T-helper 17 cell (primary cell): Measurements from ENCODE around the gene MEF2A. TPM values are rescaled to one million over a fixed set of nuclear protein-coding genes. Genes with fewer than 3 reads are reported as not detected.

Experiments used
- ATAC-seq: fragments of 150-1000 bp; cut with Tn5 transposase; 2 replicates; pipeline ENCODE4 v1.10.0; 2021; ENCODE audit warnings: mild to moderate bottlenecking, moderate library complexity
- DNase-seq, 3 donors: peaks; one replicate each; pipeline versions ENCODE4 v3.0.0 to v3.0.0-alpha.2; 2020 to 2021
- H3K9me3 ChIP-seq: one replicate; pipeline ENCODE4 v1.7.0; 2013; ENCODE audit warnings: low read length, mild to moderate bottlenecking; ENCODE audit not compliant: control insufficient read depth, poor library complexity, severe bottlenecking
- H3K27ac Mint-ChIP-seq: one replicate; pipeline ENCODE4 v1.8.0; 2022; ENCODE audit warnings: mild to moderate bottlenecking, moderate library complexity, mixed read lengths
- H3K27me3 Mint-ChIP-seq: one replicate; pipeline ENCODE4 v1.8.0; 2022; ENCODE audit warnings: mixed read lengths
- H3K36me3 Mint-ChIP-seq: one replicate; pipeline ENCODE4 v1.8.0; 2022; ENCODE audit warnings: low read depth, mixed read lengths
- H3K4me1 Mint-ChIP-seq: one replicate; pipeline ENCODE4 v1.8.0; 2022; ENCODE audit warnings: mild to moderate bottlenecking, mixed read lengths
- H3K4me3 Mint-ChIP-seq: one replicate; pipeline ENCODE4 v1.8.0; 2022; ENCODE audit warnings: mild to moderate bottlenecking, moderate library complexity, mixed read lengths
- total RNA-seq, 4 donors: library from RNA in 2 of 4; stranded (reverse) in 2 of 4; gene quantifications; one replicate each; pipeline ENCODE4 v1.2.3 and lab custom pipeline; 2022 to 2026

Gene MEF2A
- total RNA-seq, 2 donors from 2014 or later: 22.9 to 24.2 TPM

DNA sequence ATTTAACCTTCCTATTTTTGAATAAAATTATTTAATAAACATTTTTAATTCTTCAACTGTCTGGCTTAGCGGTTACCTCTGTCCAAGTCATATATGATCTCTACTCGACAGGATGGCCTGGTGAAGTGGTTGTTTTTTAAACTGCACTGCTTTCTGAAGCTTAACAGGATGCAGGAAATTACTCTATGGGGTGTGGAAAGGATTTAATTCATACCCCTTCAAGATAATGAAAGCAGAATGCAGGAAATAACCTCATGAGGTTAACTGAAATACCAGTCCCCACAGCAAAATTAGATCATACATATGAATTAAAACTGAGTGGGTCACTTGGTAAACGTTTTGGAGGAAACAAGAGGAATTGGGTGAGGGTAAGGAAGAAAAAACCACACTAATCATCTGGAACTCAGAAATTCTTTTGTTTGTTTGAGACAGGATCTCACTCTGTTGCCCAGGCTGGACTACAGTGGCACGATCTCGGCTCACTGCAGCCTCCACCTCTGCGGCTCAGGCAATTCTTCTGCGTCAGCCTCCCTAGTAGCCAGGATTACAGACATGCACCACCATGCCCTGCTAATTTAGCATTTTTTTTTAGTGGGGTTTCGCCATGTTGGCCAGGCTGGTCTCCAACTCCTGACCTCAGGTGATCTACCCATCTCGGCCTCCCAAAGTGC is 117.4 kb downstream of the MEF2A start:
- no peak overlapping the region for H3K27ac Mint-ChIP-seq
- DNase-seq (no peak), ATAC-seq (peak; percentile 27)
- H3K9me3 ChIP-seq: peaks cover 3% of the 10 kb centered on the region
- no peak overlapping the region for H3K4me3 Mint-ChIP-seq
- no peaks in the 10 kb centered on the region for H3K27me3 Mint-ChIP-seq
- peaks cover 16% of the 10 kb centered on the region for H3K4me1 Mint-ChIP-seq
- peaks cover 5% of the 10 kb centered on the region for H3K36me3 Mint-ChIP-seq

DNA sequence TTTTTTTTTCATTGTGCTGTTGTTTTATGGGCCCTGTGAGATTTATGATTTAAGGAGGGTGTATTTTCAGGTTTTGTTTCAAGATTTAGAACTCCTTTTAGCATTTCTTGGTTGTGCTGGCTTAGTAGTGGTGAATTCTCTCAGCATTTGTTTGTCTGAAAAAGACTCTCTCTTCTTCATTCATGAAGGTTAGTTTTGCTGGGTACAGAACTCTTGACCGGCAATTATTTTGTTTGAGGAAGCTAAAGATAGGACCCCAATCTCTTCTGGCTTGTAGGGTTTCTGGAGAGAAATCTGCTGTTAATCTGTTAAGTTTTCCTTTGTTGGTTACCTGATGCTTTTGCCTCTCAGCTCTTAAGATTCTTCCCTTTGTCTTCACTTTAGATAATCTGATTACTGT is 120.5 kb downstream of the MEF2A start:
- H3K27me3 Mint-ChIP-seq: no peaks in the 10 kb centered on the region
- peaks cover 3% of the 10 kb centered on the region for H3K9me3 ChIP-seq
- H3K4me1 Mint-ChIP-seq: peaks cover 12% of the 10 kb centered on the region
- no peak overlapping the region for H3K4me3 Mint-ChIP-seq
- DNase-seq: no peak
- peaks cover 5% of the 10 kb centered on the region for H3K36me3 Mint-ChIP-seq
- no peak overlapping the region for H3K27ac Mint-ChIP-seq
- no peak for ATAC-seq

DNA sequence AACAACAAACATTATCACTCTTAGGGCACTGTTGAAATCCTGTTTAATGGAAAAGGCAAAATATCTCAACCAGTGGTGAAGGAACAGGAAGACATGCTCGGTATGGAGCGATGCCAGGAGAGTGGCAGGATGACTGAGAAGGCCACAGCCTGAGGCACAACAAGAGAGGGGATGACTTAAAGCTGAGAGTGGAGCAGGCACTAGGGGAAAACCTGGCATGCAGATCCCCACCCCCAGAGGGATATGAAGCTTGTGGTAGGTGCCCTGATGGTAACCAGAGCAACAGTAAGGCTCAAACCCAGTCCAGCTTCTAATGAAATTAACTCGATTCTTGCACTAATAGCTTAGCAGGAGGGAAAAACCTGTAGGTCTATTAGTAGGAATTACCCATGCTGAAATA is 127.0 kb downstream of the MEF2A start:
- no peak for ATAC-seq
- no peak overlapping the region for H3K4me3 Mint-ChIP-seq
- no peak for DNase-seq
- peaks cover 6% of the 10 kb centered on the region for H3K4me1 Mint-ChIP-seq
- peaks cover 14% of the 10 kb centered on the region for H3K36me3 Mint-ChIP-seq
- no peaks in the 10 kb centered on the region for H3K27me3 Mint-ChIP-seq
- H3K27ac Mint-ChIP-seq: no peak overlapping the region
- H3K9me3 ChIP-seq: no peaks in the 10 kb centered on the region

DNA sequence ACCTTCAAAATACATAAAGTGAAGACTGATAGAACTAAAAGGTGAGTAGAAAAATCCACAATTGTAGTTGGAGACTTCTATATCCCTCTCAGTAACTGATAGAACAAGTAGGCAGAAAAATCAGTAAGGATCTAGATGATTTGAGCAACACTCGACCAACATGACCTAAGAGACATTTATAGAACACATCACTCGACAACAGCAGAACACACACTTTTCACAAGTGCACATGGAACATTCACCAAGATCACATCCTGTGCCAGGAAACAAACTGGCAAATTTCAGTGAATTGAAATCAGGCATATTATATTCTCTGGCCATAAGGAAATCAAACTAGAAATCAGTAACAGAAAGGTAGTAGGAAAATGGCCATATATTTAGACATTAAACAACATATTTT is 130.3 kb downstream of the MEF2A start:
- peaks cover 3% of the 10 kb centered on the region for H3K4me1 Mint-ChIP-seq
- H3K27me3 Mint-ChIP-seq: no peaks in the 10 kb centered on the region
- H3K27ac Mint-ChIP-seq: no peak overlapping the region
- no peak for ATAC-seq
- peak overlapping the region; percentile 50 for H3K4me3 Mint-ChIP-seq
- no peak for DNase-seq
- peaks cover 11% of the 10 kb centered on the region for H3K36me3 Mint-ChIP-seq
- no peaks in the 10 kb centered on the region for H3K9me3 ChIP-seq

DNA sequence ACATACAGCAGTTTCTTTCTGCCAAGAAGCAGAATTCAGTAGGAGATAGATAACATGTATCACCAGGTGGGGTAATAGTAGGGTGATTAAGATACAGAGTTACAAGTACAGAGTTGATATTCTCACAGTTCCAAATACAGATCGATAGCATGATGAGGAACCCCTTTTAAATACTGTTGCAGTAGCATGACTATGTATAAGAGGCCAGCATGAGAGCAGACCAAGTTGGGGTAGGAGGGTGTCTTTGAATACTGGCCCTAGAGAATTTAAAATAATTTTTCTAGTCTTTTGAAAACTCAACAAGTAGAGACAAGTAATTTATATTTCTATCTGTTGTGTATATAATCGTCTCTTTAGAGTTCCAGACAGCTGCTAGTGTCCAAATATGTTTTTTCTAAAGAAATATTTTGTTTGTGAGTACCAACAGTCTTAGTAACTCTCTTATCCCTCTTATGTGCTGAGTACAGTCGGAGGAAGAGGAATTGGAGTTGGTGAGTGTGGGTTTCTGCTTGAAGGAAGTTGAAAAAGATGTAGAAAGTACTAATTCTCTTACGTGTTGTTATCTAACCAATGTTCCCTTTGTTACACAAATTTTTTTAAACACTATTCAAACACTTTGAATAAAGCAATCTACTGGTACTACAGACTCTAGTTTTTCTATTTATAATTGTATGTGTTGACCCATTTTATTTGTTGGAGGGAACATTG is 137.3 kb downstream of the MEF2A start:
- no peak for ATAC-seq
- H3K27ac Mint-ChIP-seq: peak overlapping the region; percentile 89
- H3K27me3 Mint-ChIP-seq: no peaks in the 10 kb centered on the region
- no peak for DNase-seq
- no peaks in the 10 kb centered on the region for H3K9me3 ChIP-seq
- H3K4me3 Mint-ChIP-seq: no peak overlapping the region
- no peaks in the 10 kb centered on the region for H3K36me3 Mint-ChIP-seq
- peaks cover 14% of the 10 kb centered on the region for H3K4me1 Mint-ChIP-seq

DNA sequence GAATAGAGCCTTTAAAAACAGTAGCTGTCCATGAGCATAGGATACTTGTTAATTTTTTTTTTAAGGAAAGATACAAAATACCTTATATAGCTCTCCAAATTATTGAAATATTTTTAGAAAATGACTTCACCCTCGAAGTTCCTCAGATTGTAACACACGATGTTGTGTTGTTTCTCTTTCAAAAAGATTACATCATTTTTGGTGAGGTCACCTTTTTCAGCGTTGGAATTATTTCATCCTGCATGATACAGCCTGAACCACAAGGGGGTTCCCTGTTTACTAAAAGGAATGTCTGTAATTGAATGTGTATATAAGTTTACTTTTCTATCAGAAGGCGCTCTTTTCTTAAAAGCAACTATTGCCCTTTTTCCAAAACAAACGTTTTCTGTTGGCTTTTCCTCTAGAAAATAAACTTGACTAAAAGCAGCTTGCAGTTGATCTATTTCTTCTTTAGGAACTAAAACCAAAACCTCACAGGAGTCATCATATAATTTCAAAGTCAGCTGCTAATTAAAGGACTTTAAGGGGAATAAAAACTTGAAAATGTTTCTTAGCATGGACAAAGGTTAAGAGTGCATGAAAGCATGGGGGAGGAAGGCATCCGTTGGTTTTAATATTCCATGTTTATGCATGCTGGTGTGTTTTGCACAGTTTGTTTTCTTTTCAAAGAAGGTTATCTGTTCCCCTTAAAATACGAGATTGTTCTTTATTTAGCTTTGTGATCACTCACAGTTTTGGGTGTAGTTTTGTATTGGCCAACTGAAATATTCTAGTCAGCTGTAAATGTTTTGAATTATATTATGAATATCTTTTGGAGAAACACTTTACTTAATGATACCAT is 138.0 kb downstream of the MEF2A start:
- ATAC-seq (peak; percentile 70), DNase-seq (no peak)
- Mint-ChIP-seq H3K4me3 (no peak overlapping the region), H3K27me3 (no peaks in the 10 kb centered on the region), H3K36me3 (peaks cover under 1% of the 10 kb centered on the region), H3K4me1 (peaks cover 19% of the 10 kb centered on the region), H3K27ac (peak overlapping the region; percentile 89)
- H3K9me3 ChIP-seq: no peaks in the 10 kb centered on the region

DNA sequence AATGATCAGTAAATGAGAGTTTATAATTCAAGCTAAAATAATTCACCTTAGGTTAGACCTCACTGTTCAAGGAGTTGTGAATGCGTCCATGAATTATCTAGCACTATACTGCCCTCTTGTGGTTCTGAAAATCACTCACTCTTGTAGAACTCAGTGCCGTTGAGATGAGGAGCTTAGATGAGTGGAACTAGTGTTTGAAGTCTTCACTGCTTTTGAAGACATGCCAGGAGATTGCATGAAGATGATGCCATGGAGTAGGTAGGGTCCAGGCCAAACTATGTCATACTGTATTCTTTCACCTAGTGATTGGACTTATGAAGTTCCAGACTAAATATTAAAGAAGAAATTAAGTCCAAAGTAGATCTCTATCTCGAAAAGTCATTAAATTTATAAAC is 138.7 kb downstream of the MEF2A start:
- H3K4me3 Mint-ChIP-seq: no peak overlapping the region
- ATAC-seq: peak; percentile 88
- H3K9me3 ChIP-seq: no peaks in the 10 kb centered on the region
- H3K4me1 Mint-ChIP-seq: peaks cover 23% of the 10 kb centered on the region
- H3K27me3 Mint-ChIP-seq: no peaks in the 10 kb centered on the region
- H3K36me3 Mint-ChIP-seq: peaks cover 6% of the 10 kb centered on the region
- peak overlapping the region; percentile 89 for H3K27ac Mint-ChIP-seq
- DNase-seq: peak in 1 of 3 donors; percentile 17

DNA sequence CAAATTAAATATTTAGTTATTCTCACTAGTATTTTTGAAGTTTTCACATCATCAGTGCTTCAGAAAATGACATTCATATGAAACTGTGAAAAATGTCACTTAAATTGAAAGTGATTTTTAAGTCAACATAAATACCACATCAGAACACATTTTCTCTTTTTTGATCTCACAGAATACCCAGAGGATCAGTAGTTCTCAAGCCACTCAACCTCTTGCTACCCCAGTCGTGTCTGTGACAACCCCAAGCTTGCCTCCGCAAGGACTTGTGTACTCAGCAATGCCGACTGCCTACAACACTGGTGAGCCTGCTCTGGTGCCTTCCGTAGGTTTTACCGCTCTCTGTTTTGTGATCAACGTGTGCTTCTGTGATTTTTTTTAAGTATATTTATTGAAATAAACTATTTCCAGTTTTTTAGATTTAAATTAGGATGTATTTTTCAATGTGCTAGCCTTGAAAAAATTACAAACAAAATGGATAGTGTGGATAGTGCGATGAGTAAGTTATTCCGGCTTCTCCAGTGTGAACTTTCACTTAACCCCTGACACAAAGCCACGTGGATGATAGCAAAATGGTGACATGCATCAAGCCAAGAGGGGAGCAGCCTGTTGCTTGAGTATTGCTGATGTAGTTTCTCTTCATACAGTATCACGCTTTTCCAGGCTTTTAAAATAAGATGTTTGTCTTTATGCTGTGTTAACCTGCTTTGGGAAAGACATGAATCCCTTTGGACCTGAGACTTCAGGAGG is 140.9 kb downstream of the MEF2A start:
- H3K4me1 Mint-ChIP-seq: peaks cover 23% of the 10 kb centered on the region
- ATAC-seq: no peak
- DNase-seq: no peak
- no peaks in the 10 kb centered on the region for H3K9me3 ChIP-seq
- H3K27ac Mint-ChIP-seq: peak overlapping the region; percentile 82
- peak overlapping the region; percentile 77 for H3K4me3 Mint-ChIP-seq
- H3K36me3 Mint-ChIP-seq: peaks cover 6% of the 10 kb centered on the region
- H3K27me3 Mint-ChIP-seq: no peaks in the 10 kb centered on the region

DNA sequence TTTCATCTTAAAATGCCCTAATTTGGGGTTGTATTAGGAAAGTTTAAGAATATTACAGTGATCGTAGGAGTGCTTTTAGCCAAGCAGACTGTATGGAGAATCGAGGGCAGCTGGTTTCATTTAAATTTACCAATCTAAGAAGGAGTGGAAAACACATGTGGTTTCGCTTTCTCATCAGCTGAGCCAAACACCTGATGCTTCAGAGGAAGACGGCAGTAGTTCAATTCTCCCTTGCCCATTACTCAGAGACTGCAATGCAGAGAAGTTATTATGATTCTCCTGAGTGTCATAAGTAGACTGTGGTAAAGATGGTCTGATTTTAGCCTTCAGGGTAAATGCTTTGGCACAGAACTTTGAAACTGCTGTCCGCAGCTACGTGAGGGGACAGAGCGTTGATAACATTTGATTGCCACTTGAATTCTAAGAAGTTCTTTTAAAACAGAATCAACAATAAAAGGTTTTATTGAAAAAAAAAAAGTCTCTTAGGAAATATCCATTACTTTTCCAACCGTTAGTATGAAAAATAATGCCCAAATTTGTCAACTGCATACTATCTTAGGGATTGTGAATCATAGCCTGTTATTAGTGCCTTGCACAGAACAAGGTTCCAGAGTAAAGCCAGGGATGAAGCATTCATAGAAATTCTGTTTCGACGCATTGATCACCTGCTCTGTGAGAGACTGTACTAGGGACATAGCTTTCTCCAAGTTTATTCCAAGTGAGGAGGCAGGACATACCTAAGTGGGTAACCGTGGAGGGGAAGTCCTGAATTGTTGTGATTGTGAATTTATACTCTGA is 141.9 kb downstream of the MEF2A start:
- Mint-ChIP-seq H3K27me3 (no peaks in the 10 kb centered on the region), H3K27ac (peak overlapping the region; percentile 82), H3K4me1 (peaks cover 23% of the 10 kb centered on the region), H3K36me3 (peaks cover 6% of the 10 kb centered on the region), H3K4me3 (peak overlapping the region; percentile 77)
- ATAC-seq: no peak
- no peaks in the 10 kb centered on the region for H3K9me3 ChIP-seq
- no peak for DNase-seq

DNA sequence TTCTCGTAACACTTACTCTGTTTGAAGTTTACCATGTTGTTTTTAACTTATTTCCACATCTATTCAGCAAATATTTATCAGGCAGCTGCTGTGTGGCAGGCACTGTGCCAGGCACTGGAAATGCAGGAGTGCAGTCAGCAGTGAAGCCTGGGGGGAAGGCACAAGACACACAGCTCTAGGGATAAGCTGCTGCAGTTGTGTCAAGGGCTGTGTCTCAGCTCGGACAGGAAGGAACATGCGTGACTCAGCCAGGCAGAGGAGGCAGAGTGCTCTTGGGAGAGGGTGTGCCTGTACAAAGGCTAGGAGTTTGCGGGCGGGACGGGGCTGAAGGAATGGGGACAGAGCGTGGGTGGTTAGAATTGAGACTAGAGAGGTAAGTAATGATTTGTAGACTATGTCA is 142.8 kb downstream of the MEF2A start:
- peaks cover 6% of the 10 kb centered on the region for H3K36me3 Mint-ChIP-seq
- ATAC-seq (no peak), DNase-seq (no peak)
- H3K27ac Mint-ChIP-seq: peak overlapping the region; percentile 86
- no peaks in the 10 kb centered on the region for H3K9me3 ChIP-seq
- no peaks in the 10 kb centered on the region for H3K27me3 Mint-ChIP-seq
- no peak overlapping the region for H3K4me3 Mint-ChIP-seq
- H3K4me1 Mint-ChIP-seq: peaks cover 20% of the 10 kb centered on the region

DNA sequence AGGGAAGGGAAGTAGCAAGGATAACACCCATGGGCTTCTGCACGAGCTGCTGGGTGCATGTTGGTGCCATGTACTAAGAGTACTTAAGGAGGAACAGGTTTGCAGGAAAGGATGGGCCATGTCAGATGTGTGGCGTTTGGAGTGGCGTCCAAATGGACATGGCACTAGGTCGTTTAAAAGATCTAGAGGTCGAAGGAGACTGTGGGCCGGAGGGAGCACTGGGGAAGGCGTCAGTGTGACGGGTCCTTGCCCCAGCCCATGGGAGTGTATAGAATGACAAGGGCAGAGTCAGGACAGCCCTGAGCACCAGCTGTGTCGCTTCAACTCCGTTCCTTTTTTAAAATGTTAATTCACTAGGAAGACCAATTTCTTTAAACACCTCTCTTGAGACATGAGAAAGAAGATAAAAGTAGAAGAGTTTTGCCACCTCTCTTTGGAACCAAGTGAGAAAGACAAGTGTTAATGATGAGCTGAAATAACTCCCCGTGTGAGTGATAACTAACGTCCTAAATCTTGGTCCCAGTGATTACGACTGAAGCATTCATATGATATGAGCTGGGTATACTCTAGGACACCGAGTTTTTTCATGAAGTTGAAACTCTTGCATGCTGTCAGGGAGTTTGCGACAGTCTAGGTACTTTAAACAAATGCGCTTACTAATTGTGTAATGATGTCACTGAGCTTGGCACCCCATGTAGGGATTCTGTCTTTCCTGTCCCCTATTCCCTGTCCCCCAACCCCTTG is 143.6 kb downstream of the MEF2A start:
- no peak for DNase-seq
- Mint-ChIP-seq H3K27me3 (no peaks in the 10 kb centered on the region), H3K4me1 (peaks cover 19% of the 10 kb centered on the region), H3K36me3 (peaks cover 6% of the 10 kb centered on the region), H3K27ac (no peak overlapping the region), H3K4me3 (no peak overlapping the region)
- ATAC-seq: no peak
- no peaks in the 10 kb centered on the region for H3K9me3 ChIP-seq

DNA sequence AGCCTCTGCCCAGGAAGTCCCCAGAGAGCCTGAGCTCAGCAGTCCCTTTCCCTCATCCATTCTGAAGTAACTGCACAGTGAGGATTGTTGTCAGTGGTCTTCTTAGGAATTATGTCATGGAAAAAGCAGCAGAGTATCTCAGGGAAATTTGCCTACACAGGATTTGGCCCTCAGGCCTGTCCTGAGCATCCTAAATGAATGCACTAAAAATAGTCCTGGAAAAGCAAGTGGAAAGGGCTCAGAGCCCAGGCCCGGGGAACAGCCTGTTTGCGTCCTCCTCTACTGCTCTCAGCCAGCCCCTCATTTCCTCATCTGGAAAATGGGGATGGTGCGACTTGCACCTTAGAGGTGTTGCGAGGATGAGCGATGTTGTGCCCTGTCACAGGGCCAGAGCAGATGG is 145.8 kb downstream of the MEF2A start:
- no peak overlapping the region for H3K4me3 Mint-ChIP-seq
- ATAC-seq: no peak
- peaks cover 18% of the 10 kb centered on the region for H3K4me1 Mint-ChIP-seq
- H3K27me3 Mint-ChIP-seq: no peaks in the 10 kb centered on the region
- peaks cover 6% of the 10 kb centered on the region for H3K36me3 Mint-ChIP-seq
- no peak overlapping the region for H3K27ac Mint-ChIP-seq
- DNase-seq: no peak
- H3K9me3 ChIP-seq: no peaks in the 10 kb centered on the region
